IMR-90 (cell line): ENCODE measurements around the gene INAVA. TPM values are rescaled to one million over a fixed set of nuclear protein-coding genes. Genes with fewer than 3 reads are reported as not detected.

Experiments
- ATAC-seq: fragments of 200-7000 bp; cut with Tn5 transposase; 2 replicates; pipeline ENCODE4 v1.9.1; 2020; ENCODE audit warnings: low read depth, mild to moderate bottlenecking, moderate library complexity
- BruUV-seq: library from RNA; stranded (reverse); fragments of 400-500 nt; replicated peaks from 2 replicates; lab custom pipeline; 2021; lab: Mats Ljungman, UMichigan
- CTCF ChIA-PET: fragments of 300-600 bp; formaldehyde crosslinking; extraction: SDS; loops from one replicate; lab custom pipeline; 2021; ENCODE audit warnings: antibody characterized with exemption; lab: Yijun Ruan, JAX
- POLR2A ChIA-PET: fragments of 300-600 bp; sonication (Branson Sonifier 250); formaldehyde crosslinking; loops from one replicate; lab custom pipeline; 2022; ENCODE audit warnings: antibody characterized with exemption; ENCODE audit not compliant: unreplicated experiment; lab: Charles Lee
- DNase-seq: peaks from one replicate; pipeline ENCODE4 v3.0.0; 2013
- H2AFZ ChIP-seq: replicated peaks from 2 replicates; pipeline ENCODE3; 2013; ENCODE audit warnings: low read length, mild to moderate bottlenecking; ENCODE audit not compliant: poor library complexity
- H2AK5ac ChIP-seq: 2 replicates; pipeline ENCODE4 v1.6.1; 2013; ENCODE audit warnings: low read depth, low read length, inconsistent platforms
- H2AK9ac ChIP-seq: replicated peaks from 2 replicates; pipeline ENCODE3; 2013; ENCODE audit warnings: mild to moderate bottlenecking, low read depth, low read length, moderate library complexity; ENCODE audit not compliant: poor library complexity
- H2BK120ac ChIP-seq: 2 replicates; pipeline ENCODE4 v1.6.1; 2013; ENCODE audit warnings: low read depth, low read length, inconsistent platforms
- H2BK15ac ChIP-seq: 3 replicates; pipeline ENCODE4 v1.6.1; 2013; ENCODE audit warnings: low read depth, low read length, inconsistent platforms
- H2BK20ac ChIP-seq: 2 replicates; pipeline ENCODE4 v1.6.1; 2013; ENCODE audit warnings: low read depth, mild to moderate bottlenecking, inconsistent platforms, low read length, moderate library complexity
- H2BK5ac ChIP-seq: 2 replicates; pipeline ENCODE4 v1.6.1; 2013; ENCODE audit warnings: mild to moderate bottlenecking, low read depth, low read length, inconsistent platforms; ENCODE audit not compliant: poor library complexity, severe bottlenecking
- H3K14ac ChIP-seq: replicated peaks from 2 replicates; pipeline ENCODE4 v1.6.1; 2013; ENCODE audit warnings: low read depth, low read length, inconsistent platforms
- H3K18ac ChIP-seq: 2 replicates; pipeline ENCODE4 v1.6.1; 2013; ENCODE audit warnings: low read depth, low read length, control low read depth
- H3K23ac ChIP-seq: 2 replicates; pipeline ENCODE4 v1.6.1; 2013; ENCODE audit warnings: low read depth, low read length, inconsistent platforms
- H3K27ac ChIP-seq: 2 replicates; pipeline ENCODE4 v1.5.1; 2013; ENCODE audit warnings: mild to moderate bottlenecking, control low read depth, low read length; ENCODE audit not compliant: insufficient read depth
- H3K27me3 ChIP-seq: 2 replicates; pipeline ENCODE4 v1.6.1; 2013; ENCODE audit warnings: low read length; ENCODE audit not compliant: control insufficient read depth, insufficient read depth
- H3K36me3 ChIP-seq: 2 replicates; pipeline ENCODE4 v1.6.1; 2013; ENCODE audit warnings: low read length, mixed read lengths; ENCODE audit not compliant: control insufficient read depth, insufficient read depth
- H3K4ac ChIP-seq: 2 replicates; pipeline ENCODE4 v1.6.1; 2013; ENCODE audit warnings: low read depth, low read length, inconsistent platforms
- H3K4me1 ChIP-seq: 2 replicates; pipeline ENCODE4 v1.6.1; 2013; ENCODE audit warnings: low read length, mixed read lengths; ENCODE audit not compliant: control insufficient read depth, insufficient read depth
- H3K4me2 ChIP-seq: 2 replicates; pipeline ENCODE4 v1.6.1; 2013; ENCODE audit warnings: low read depth, mild to moderate bottlenecking, control low read depth, low read length, moderate library complexity
- H3K4me3 ChIP-seq: 2 replicates; pipeline ENCODE4 v1.5.1; 2013; ENCODE audit warnings: low read depth, mild to moderate bottlenecking, control low read depth, low read length, moderate library complexity; ENCODE audit not compliant: insufficient read depth
- H3K56ac ChIP-seq: 2 replicates; pipeline ENCODE4 v1.6.1; 2013; ENCODE audit warnings: low read length, inconsistent platforms; ENCODE audit not compliant: insufficient read depth; ENCODE audit errors: extremely low read depth
- H3K79me1 ChIP-seq, 2 experiments: 2 replicates each; pipeline ENCODE4 v1.6.1; 2013; ENCODE audit warnings: low read length in 2 of 2, inconsistent platforms in 1 of 2, low read depth in 1 of 2
- H3K9ac ChIP-seq: 2 replicates; pipeline ENCODE4 v1.6.1; 2013; ENCODE audit warnings: low read depth, low read length, control low read depth
- H3K9me1 ChIP-seq: 2 replicates; pipeline ENCODE4 v1.6.1; 2013; ENCODE audit warnings: low read length, inconsistent platforms; ENCODE audit not compliant: insufficient read depth
- H3K9me3 ChIP-seq: 2 replicates; pipeline ENCODE4 v1.6.1; 2013; ENCODE audit warnings: low read length; ENCODE audit not compliant: control insufficient read depth, insufficient read depth
- H4K20me1 ChIP-seq: 2 replicates; pipeline ENCODE4 v1.6.1; 2013; ENCODE audit warnings: low read length, inconsistent platforms; ENCODE audit not compliant: insufficient read depth
- H4K5ac ChIP-seq: 2 replicates; pipeline ENCODE4 v1.6.1; 2013; ENCODE audit warnings: mild to moderate bottlenecking, low read depth, low read length, control low read depth
- H4K8ac ChIP-seq, 2 experiments: 2 replicates each; pipeline ENCODE4 v1.6.1; 2013; ENCODE audit warnings: low read depth in 2 of 2, low read length in 2 of 2, control low read depth in 1 of 2, inconsistent platforms in 1 of 2
- H4K91ac ChIP-seq: 2 replicates; pipeline ENCODE4 v1.6.1; 2013; ENCODE audit warnings: low read depth, low read length, inconsistent platforms; ENCODE audit not compliant: insufficient read depth
- BHLHE40 ChIP-seq: fragments of 150-350 bp; IDR thresholded peaks from 2 replicates; pipeline ENCODE4 v1.6.1; 2016; ENCODE audit warnings: mild to moderate bottlenecking, low read depth, low read length
- CEBPB ChIP-seq: IDR thresholded peaks from 2 replicates; pipeline ENCODE4 v1.6.1; 2012; ENCODE audit warnings: low read depth, low read length, improper control_type of control experiment
- CHD1 ChIP-seq: IDR thresholded peaks from 2 replicates; pipeline ENCODE4 v1.6.1; 2012; ENCODE audit warnings: low read depth, low read length, improper control_type of control experiment
- CTCF ChIP-seq: conservative IDR thresholded peaks from 2 replicates; pipeline ENCODE4 v1.5.1; 2012; ENCODE audit warnings: mild to moderate bottlenecking, low read depth, low read length, improper control_type of control experiment
- ELK1 ChIP-seq: fragments of 150-350 bp; IDR thresholded peaks from 2 replicates; pipeline ENCODE4 v1.6.1; 2016; ENCODE audit warnings: low read depth, mild to moderate bottlenecking, low read length, moderate library complexity, borderline replicate concordance
- FOS ChIP-seq: fragments of 150-350 bp; IDR thresholded peaks from 2 replicates; pipeline ENCODE4 v1.6.1; 2016; ENCODE audit warnings: low read depth, low read length
- MXI1 ChIP-seq: IDR thresholded peaks from 2 replicates; pipeline ENCODE4 v1.6.1; 2012; ENCODE audit warnings: low read depth, mild to moderate bottlenecking, low read length, moderate library complexity, borderline replicate concordance
- NFE2L2 ChIP-seq: fragments of 150-350 bp; IDR thresholded peaks from 2 replicates; pipeline ENCODE4 v1.6.1; 2016; ENCODE audit warnings: low read depth, mild to moderate bottlenecking, low read length
- POLR2A ChIP-seq: IDR thresholded peaks from 2 replicates; pipeline ENCODE4 v1.6.1; 2012; ENCODE audit warnings: mild to moderate bottlenecking, low read depth, low read length
- RAD21 ChIP-seq: IDR thresholded peaks from 2 replicates; pipeline ENCODE4 v1.6.1; 2012; ENCODE audit warnings: low read length, improper control_type of control experiment
- RCOR1 ChIP-seq: IDR thresholded peaks from 2 replicates; pipeline ENCODE4 v1.6.1; 2012; ENCODE audit warnings: mild to moderate bottlenecking, low read length, improper control_type of control experiment; ENCODE audit not compliant: insufficient replicate concordance
- RFX5 ChIP-seq: IDR thresholded peaks from 2 replicates; pipeline ENCODE4 v1.8.0; 2012; ENCODE audit warnings: low read depth, mild to moderate bottlenecking, low read length, moderate library complexity
- SMC3 ChIP-seq: fragments of 150-350 bp; IDR thresholded peaks from 2 replicates; pipeline ENCODE4 v1.6.1; 2016; ENCODE audit warnings: low read depth, mild to moderate bottlenecking, antibody characterized with exemption, low read length, moderate library complexity
- USF2 ChIP-seq: fragments of 150-350 bp; IDR thresholded peaks from 2 replicates; pipeline ENCODE4 v1.6.1; 2017; ENCODE audit warnings: mild to moderate bottlenecking, antibody characterized with exemption, low read length, low read depth
- WGBS, 2 experiments: methylation state at CpG; one replicate each; pipeline versions ENCODE4 v1.1.5 to v1.1.7; 2013; ENCODE audit warnings: missing lambda C conversion rate in 2 of 2; ENCODE audit not compliant: insufficient read length in 1 of 2; ENCODE audit errors: extremely low coverage in 2 of 2; 5-methylcytosine and 5-hydroxymethylcytosine counted together
- dilution Hi-C: fragments of 300-500 bp; cut with HindIII; formaldehyde crosslinking; loops from one replicate; pipeline ENCODE4 v1.14.3; 2018; ENCODE audit warnings: low sequenced_read_pairs; ENCODE audit not compliant: unreplicated experiment
- in situ Hi-C: fragments of 300-500 bp; cut with MboI; formaldehyde crosslinking; loops from 3 replicates; pipeline ENCODE4 v1.14.3; 2019; ENCODE audit warnings: low sequenced_read_pairs, inconsistent platforms, mixed read lengths
- intact Hi-C: fragments of 100-400 bp; cut with micrococcal nuclease; formaldehyde crosslinking; loops from 2 replicates; pipeline ENCODE4 v1.10.0; 2022
- polyA plus RNA-seq, 3 experiments: library from polyadenylated mRNA; depleted of rRNA; stranded (reverse); fragments of >200 nt; gene quantifications; 2 replicates each; pipeline ENCODE4 v1.2.3, GENCODE V29; 2012; ENCODE audit warnings: low replicate concordance in 1 of 3
- total RNA-seq: library from RNA; depleted of rRNA; stranded (reverse); fragments of >200 nt; gene quantifications from 2 replicates; pipeline ENCODE4 v1.2.3, GENCODE V29; 2012

Gene INAVA
- total and polyA plus RNA-seq, 2 of the 4 experiments (the other 2 are of a cell fraction): under 0.01 to 0.07 TPM

- Histone ChIP-seq H3K79me1 (no peaks in the 10 kb centered on the region), H3K4me2 (no peak overlapping the region), H3K27me3 (peaks cover 43% of the 10 kb centered on the region), H2BK120ac (no peak overlapping the region), H3K23ac (no peak overlapping the region), H2AFZ (no peak overlapping the region), H3K56ac (no peak overlapping the region), H4K20me1 (no peaks in the 10 kb centered on the region), H3K14ac (no peak overlapping the region), H2AK9ac (no peak overlapping the region), H2BK20ac (no peak overlapping the region), H4K91ac (no peak overlapping the region), H3K4me3 (no peak overlapping the region), H2AK5ac (no peak overlapping the region), H3K18ac (no peak overlapping the region), H3K9ac (no peak overlapping the region), H3K27ac (no peak overlapping the region), H2BK15ac (no peak overlapping the region), H4K8ac (no peak overlapping the region), H3K36me3 (no peaks in the 10 kb centered on the region), H2BK5ac (no peak overlapping the region), H3K4ac (no peak overlapping the region), H4K5ac (no peak overlapping the region), H3K4me1 (no peaks in the 10 kb centered on the region), H3K9me3 (no peaks in the 10 kb centered on the region), H3K9me1 (no peaks in the 10 kb centered on the region)
- no peak for TF ChIP-seq RAD21
- no peak for TF ChIP-seq RCOR1
- no peak for TF ChIP-seq CEBPB
- no peak for TF ChIP-seq USF2
- no peak for TF ChIP-seq NFE2L2
- TF ChIP-seq CTCF: no peak
- TF ChIP-seq SMC3: no peak
- no peak for TF ChIP-seq CHD1
- no peak for TF ChIP-seq ELK1
- TF ChIP-seq RFX5: no peak
- TF ChIP-seq POLR2A: no peak
- TF ChIP-seq FOS: no peak
- no peak for TF ChIP-seq BHLHE40
- no peak for TF ChIP-seq MXI1
- ATAC-seq (no peak), DNase-seq (no peak)
- WGBS, 2 experiments: 100% methylated on average over 2 of the region's 3 CpGs; no CpG with 5 or more reads in 1 of the 2 experiments
- intact Hi-C loops: no loop called here
- dilution Hi-C loops: no loop called here
- POLR2A ChIA-PET: no interaction called here
- CTCF ChIA-PET: interaction anchor here (0.6 kb wide), 1 partner anchor 74 kb away, joined by 3 read pairs; no protein-coding TSS in a partner anchor
- in situ Hi-C loops: no loop called here
- BruUV-seq: no TSS peak
These were observed 59.7 kb downstream of the INAVA start for GRCh38 chr1:200954434-200954833.
